ENCODE data around the gene MED20. TPM values are rescaled to one million over a fixed set of nuclear protein-coding genes. Genes with fewer than 3 reads are reported as not detected.

Gene MED20
- total RNA-seq, 4 donors from 2014 or later, result 11.5 to 16.5 (median 12.1) TPM

- Histone ChIP-seq H3K4me3 (peak within 1 kb of the TSS; percentile 69 to 91 (median 76)), H3K27ac (peak within 1 kb of the TSS; percentile 84 to 91 (median 86)), H3K4me1 (peaks cover 8 to 22% of the 10 kb centered on the region in 2 donors), H3K36me3 (no peaks in the 10 kb centered on the region), H3K9me3 (no peaks in the 10 kb centered on the region), H3K27me3 (no peaks in the 10 kb centered on the region)
- DNase-seq, result peak; percentile 83 to 84
- intact Hi-C loops (cut with DNase I; ENCODE audit: low total_unique reads) (loop anchor here (1.0 kb wide), 3 partner anchors 26 to 108 kb away; partner anchors contain the start of genes BYSL, CCND3, MED20 and TOMM6), in situ Hi-C loops (cut with MboI; ENCODE audit: low sequenced_read_pairs in 4 of 4) (no loop called here)
- TF ChIP-seq CTCF (IDR thresholded peaks at IDR 0.05 in 4 of 5, conservative IDR thresholded peaks at IDR 0.05 in 1 of 5) (no peak), POLR2A (IDR thresholded peaks at IDR 0.05) (peak in 1 of 2 donors; percentile 41)
- peak; percentile 96 to 97 for ATAC-seq
These were observed 25.4 kb downstream of the MED20 start, which contains the start of gene USP49 for GRCh38 chr6:41895300-41896233. Gene USP49 (minus strand): TSS chr6:41895375. CDS start chr6:41806983, 88,392 bp downstream.

- peak overlapping the region; percentile 84 to 91 (median 86) for H3K27ac ChIP-seq
- peaks cover 8 to 22% of the 10 kb centered on the region in 2 donors for H3K4me1 ChIP-seq
- DNase-seq (no peak), ATAC-seq (peak in 1 of 2 donors; percentile 75)
- peak overlapping the region; percentile 69 to 91 (median 76) for H3K4me3 ChIP-seq
- in situ Hi-C loops (cut with MboI; ENCODE audit: low sequenced_read_pairs in 4 of 4) (no loop called here), intact Hi-C loops (cut with DNase I; ENCODE audit: low total_unique reads) (loop anchor here (1.0 kb wide), 3 partner anchors 27 to 107 kb away; partner anchors contain the start of genes BYSL, CCND3, MED20 and TOMM6)
- H3K36me3 ChIP-seq, result no peaks in the 10 kb centered on the region
- no peaks in the 10 kb centered on the region for H3K9me3 ChIP-seq
- TF ChIP-seq CTCF (IDR thresholded peaks at IDR 0.05 in 4 of 5, conservative IDR thresholded peaks at IDR 0.05 in 1 of 5), result no peak
- no peak for TF ChIP-seq POLR2A (IDR thresholded peaks at IDR 0.05)
- no peaks in the 10 kb centered on the region for H3K27me3 ChIP-seq
These were observed 26.3 kb downstream of the MED20 start for GRCh38 chr6:41894366-41895299.

GRCh38 chr6:41892921-41893564, 27.9 kb downstream of the MED20 start:
- Histone ChIP-seq H3K4me3 (no peak overlapping the region), H3K27me3 (no peaks in the 10 kb centered on the region), H3K4me1 (peaks cover 8 to 22% of the 10 kb centered on the region in 2 donors), H3K9me3 (no peaks in the 10 kb centered on the region), H3K36me3 (no peaks in the 10 kb centered on the region), H3K27ac (no peak overlapping the region)
- TF ChIP-seq POLR2A (IDR thresholded peaks at IDR 0.05), result no peak
- TF ChIP-seq CTCF (IDR thresholded peaks at IDR 0.05 in 4 of 5, conservative IDR thresholded peaks at IDR 0.05 in 1 of 5), result no peak
- no peak for DNase-seq
- ATAC-seq, result no peak
- in situ Hi-C loops (cut with MboI; ENCODE audit: low sequenced_read_pairs in 4 of 4), result no loop called here
- intact Hi-C loops (cut with DNase I; ENCODE audit: low total_unique reads), result no loop called here

- ATAC-seq (no peak), DNase-seq (no peak)
- Histone ChIP-seq H3K27ac (no peak overlapping the region), H3K27me3 (no peaks in the 10 kb centered on the region), H3K4me3 (no peak overlapping the region), H3K36me3 (no peaks in the 10 kb centered on the region), H3K9me3 (no peaks in the 10 kb centered on the region), H3K4me1 (no peaks in the 10 kb centered on the region)
- TF ChIP-seq CTCF (IDR thresholded peaks at IDR 0.05 in 4 of 5, conservative IDR thresholded peaks at IDR 0.05 in 1 of 5), result no peak
- in situ Hi-C loops (cut with MboI; ENCODE audit: low sequenced_read_pairs in 4 of 4) (no loop called here), intact Hi-C loops (cut with DNase I; ENCODE audit: low total_unique reads) (no loop called here)
These were observed 33.6 kb downstream of the MED20 start for GRCh38 chr6:41887331-41887751.

All from gastrocnemius medialis (tissue), 4 donors.